ENCODE measurements around the gene RPP38. TPM values are rescaled to one million over a fixed set of nuclear protein-coding genes. Genes with fewer than 3 reads are reported as not detected.
A peak's percentile ranks its signal among the peaks of the same experiment; 100 is the strongest.

Gene RPP38
- total RNA-seq, 1 donor: 13.8 TPM

GRCh38 chr10:15067154-15067553, 30.0 kb upstream of the RPP38 start:
- no peak for DNase-seq (ENCODE audit: low read depth)
- TF ChIP-seq CTCF (IDR thresholded peaks at IDR 0.05; ENCODE audit: insufficient read depth, low read depth, low read length): no peak
- no peak overlapping the region for H3K4me3 ChIP-seq (ENCODE audit: low read depth, low read length)

DNA sequence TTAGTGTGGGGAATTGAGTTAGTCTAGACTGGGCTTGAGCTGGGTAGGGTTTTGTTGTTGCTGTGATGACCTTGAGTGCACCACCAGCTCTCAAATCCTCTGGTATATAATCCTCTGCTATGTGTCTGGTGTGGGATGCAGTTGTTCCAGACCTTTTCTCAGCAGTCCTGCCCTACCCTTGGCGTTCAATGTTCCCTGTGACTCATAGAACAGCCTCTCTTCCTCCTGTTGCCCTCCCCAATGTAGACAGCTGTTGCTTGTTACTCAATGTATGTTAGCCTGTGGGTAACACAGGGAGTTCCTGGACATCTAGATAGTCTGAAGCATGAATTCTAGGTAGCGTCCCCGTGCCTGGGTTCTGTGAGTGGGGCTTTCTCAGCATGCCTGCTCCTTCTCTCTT, 28.4 kb upstream of the RPP38 start:
- peak; percentile 94 for DNase-seq (ENCODE audit: low read depth)
- no peak for TF ChIP-seq CTCF (IDR thresholded peaks at IDR 0.05; ENCODE audit: insufficient read depth, low read depth, low read length)
- H3K4me3 ChIP-seq (ENCODE audit: low read depth, low read length): no peak overlapping the region

DNA sequence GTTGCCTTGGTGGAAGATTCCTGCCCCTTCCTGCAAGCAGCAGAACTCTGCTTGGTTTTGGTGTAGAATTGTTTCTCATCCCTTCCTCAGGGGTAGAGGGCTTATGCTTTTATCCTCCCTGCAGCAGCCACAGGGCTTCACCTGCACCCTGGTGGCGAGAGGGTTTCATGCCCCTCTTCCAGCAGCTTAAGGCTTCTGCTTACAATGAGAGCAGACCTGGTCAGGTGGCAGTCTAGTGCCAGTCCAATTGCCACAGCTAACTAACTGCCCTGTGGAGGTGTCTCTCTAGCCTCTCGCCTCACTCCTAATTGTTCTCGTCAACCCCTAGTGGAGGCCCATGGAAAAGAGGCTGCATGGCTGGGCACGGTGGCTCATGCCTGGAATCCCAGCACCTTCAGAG, 27.9 kb upstream of the RPP38 start:
- DNase-seq (ENCODE audit: low read depth): no peak
- H3K4me3 ChIP-seq (ENCODE audit: low read depth, low read length): no peak overlapping the region
- TF ChIP-seq CTCF (IDR thresholded peaks at IDR 0.05; ENCODE audit: insufficient read depth, low read depth, low read length): peak; percentile 8

DNA sequence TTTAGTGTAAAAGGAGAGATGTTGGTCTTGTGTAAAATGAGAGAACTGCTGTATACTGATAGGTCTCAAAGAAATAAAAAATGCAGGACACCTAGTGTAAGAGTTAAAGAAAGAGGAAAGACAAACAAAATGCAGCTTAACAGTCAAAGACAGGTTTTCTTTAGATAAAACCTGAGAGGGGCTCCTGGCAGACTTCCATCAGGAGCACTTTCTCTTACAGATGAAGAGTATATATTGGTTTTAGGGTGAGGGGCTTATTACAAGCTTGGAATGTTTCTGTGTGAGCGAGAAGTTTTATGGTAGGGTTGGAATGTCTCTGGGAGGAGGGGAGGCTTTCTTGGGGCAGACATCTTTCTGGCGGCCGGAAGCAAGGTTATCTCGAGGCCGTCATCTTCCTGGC, 24.8 kb upstream of the RPP38 start:
- no peak for DNase-seq (ENCODE audit: low read depth)
- no peak for TF ChIP-seq CTCF (IDR thresholded peaks at IDR 0.05; ENCODE audit: insufficient read depth, low read depth, low read length)
- H3K4me3 ChIP-seq (ENCODE audit: low read depth, low read length): no peak overlapping the region

DNA sequence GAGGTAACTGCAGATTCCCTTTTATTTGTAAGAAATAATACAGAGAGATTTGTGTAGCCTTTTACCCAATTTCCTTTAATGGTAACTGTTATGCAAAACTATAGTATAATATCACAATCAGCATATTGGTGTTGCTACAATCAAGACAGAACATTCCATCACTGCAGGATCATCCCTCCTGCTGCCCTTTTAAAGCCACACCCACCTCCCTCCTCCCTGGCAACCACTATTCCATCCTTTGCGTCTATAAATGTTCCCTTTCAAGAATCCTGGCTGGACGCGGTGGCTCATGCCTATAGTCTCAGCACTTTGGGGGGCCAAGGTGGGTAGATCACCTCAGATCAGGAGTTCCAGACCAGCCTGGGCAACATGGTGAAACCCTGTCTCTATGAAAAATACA, 21.7 kb upstream of the RPP38 start:
- no peak overlapping the region for H3K4me3 ChIP-seq (ENCODE audit: low read depth, low read length)
- TF ChIP-seq CTCF (IDR thresholded peaks at IDR 0.05; ENCODE audit: insufficient read depth, low read depth, low read length): no peak
- no peak for DNase-seq (ENCODE audit: low read depth)

- H3K4me3 ChIP-seq (ENCODE audit: low read depth, low read length): peak overlapping the region; percentile 70
Measured at GRCh38 chr10:15083674-15084501, 13.3 kb upstream of the RPP38 start.

More at GRCh38 chr10:15083674-15084501, 13.3 kb upstream of the RPP38 start:
- no peak for DNase-seq (ENCODE audit: low read depth)
- TF ChIP-seq CTCF (IDR thresholded peaks at IDR 0.05; ENCODE audit: insufficient read depth, low read depth, low read length): peak; percentile 2
